Activated T-cell treated with anti-CD3 and anti-CD28 coated beads, Interleukin-2, amount 50 U/mL, for 1 hour (primary cell): ENCODE data around the gene SP8.
"Not testable (repeated sequence)": the region's sequence is repeated elsewhere in the genome, so short reads cannot be mapped to it uniquely, and the experiment has no call there.

Experiments
- DNase-seq: peaks from one replicate; pipeline ENCODE4 v3.0.0-alpha.2; 2020

SP8 gene

GRCh38 chr7:20786779-20787659 lies at the start of gene SP8:
Gene SP8, minus strand, starts transcription at chr7:20786886. Its CDS starts 88 bp downstream, at chr7:20786798.
- peak; percentile 26 for DNase-seq

DNA sequence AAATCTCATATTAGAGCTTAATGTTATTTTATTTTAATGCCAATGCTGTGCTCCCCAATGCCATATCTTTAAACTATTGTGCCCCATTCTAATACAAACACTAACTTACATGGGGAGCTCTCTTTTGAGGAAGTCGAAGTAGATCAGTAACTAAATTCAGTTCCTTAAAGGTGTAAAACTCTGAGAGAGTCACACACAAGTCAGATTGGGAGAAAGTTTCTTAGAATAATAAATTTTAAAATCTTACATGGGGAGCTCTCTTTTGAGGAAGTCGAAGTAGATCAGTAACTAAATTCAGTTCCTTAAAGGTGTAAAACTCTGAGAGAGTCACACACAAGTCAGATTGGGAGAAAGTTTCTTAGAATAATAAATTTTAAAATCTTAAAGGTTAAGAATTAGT lies 49.7 kb upstream of the SP8 start:
- not testable (repeated sequence) for DNase-seq

- DNase-seq: no peak
These were observed 48.5 kb upstream of the SP8 start for GRCh38 chr7:20835111-20835750.

GRCh38 chr7:20834656-20835055 lies 48.0 kb upstream of the SP8 start:
- DNase-seq: no peak

GRCh38 chr7:20831956-20832355 lies 45.3 kb upstream of the SP8 start:
- no peak for DNase-seq

DNA sequence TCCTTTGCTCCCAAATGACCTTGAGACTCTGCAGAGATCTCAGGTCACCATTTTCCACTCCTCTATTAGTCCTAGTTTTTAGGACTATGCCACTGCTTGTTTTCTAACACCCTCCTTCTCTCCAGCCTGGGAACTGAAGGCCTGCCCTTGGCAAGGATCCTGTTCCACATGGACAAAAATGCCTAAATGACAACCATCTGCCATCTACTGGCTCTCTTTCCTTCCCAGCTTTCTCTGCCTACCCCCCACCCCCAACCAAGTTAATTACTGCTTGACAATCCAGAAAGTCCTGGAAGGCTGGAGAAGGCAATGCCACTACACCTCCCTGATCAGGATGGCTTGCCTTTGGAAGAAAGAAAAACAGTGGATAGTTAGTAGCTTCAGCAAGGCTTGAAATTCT lies 44.8 kb upstream of the SP8 start:
- DNase-seq: no peak

GRCh38 chr7:20828947-20829346 lies 42.3 kb upstream of the SP8 start:
- DNase-seq: no peak

- DNase-seq: no peak
These were observed 40.5 kb upstream of the SP8 start for GRCh38 chr7:20827172-20827571.

GRCh38 chr7:20826243-20826642 lies 39.6 kb upstream of the SP8 start:
- no peak for DNase-seq

DNA sequence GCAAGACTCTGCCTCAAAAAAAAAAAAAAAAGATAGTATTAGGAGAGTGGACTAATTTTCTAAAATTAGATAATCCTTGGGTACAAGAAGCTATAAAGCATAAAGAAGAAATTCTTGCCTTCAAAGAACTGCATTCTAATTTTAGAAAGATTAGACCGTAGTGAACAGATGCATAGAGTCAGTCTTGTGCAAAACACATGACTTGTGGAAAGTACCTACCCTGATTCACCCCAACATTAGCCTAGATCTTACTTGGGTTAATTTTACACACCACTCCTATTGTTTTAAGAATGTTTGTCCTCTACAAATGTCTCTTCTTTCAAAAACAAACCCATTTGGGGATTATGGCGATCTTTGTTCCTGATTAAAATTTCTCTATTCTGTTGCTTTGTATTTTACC lies 38.9 kb upstream of the SP8 start:
- no peak for DNase-seq

DNA sequence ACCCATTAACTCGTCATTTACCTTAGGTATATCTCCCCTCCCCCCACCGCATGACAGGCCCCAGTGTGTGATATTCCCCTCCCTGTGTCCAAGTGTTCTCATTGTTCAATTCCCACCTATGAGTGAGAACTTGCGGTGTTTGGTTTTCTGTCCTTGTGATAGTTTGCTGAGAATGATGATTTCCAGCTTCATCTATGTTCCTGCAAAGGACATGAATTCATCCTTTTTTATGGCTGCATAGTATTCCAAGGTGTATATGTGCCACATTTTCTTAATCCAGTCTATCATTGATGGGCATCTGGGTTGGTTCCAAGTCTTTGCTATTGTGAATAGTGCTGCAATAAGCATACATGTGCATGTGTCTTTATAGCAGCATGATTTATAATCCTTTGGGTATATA lies 34.7 kb upstream of the SP8 start:
- DNase-seq: not testable (repeated sequence)

DNA sequence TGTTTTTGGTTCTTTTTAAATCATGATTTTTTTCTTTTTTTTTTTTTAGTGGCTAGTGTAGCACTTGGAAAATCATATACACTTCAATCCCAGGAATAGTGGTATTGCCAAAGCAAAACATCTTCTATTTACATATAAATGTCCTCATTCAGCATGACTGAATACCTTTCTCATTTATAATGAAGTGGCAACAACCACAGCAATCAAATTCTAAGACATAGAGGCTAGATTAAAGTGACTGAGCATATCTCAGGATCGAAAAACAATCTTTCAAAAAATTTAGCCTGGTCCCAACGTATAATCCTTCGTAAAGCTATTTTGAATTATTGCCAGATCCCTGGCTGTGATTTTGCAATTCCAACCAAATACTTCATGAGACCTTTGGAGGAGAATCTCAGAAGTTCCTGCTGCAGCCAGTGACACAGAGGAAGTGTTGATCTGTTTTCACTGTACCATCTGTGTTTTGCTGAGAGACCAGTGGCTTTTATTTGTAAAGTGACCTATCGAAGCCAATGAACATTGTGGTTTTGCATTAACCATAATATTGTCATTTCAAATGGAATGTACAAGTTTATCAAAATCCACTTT lies 29.8 kb upstream of the SP8 start:
- no peak for DNase-seq

DNA sequence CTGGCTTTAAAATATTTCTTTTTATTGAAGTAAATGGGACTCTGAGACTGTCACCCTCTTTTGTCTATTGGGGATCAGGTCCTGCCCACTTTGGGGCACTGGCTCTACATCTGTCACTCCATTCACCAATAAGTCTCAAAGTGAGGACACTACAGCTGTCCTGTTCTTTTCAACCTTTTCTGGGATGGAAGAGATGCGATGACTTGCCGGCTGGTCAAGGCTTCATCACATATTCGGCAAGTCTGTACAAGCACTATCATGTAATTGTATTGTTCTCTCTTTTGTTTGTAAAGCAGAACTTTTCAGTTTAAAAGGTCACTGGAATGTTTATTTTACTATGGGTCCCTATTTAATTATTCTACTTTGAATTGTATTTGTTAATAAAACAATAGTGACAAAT lies 17.7 kb upstream of the SP8 start:
- DNase-seq: no peak

DNA sequence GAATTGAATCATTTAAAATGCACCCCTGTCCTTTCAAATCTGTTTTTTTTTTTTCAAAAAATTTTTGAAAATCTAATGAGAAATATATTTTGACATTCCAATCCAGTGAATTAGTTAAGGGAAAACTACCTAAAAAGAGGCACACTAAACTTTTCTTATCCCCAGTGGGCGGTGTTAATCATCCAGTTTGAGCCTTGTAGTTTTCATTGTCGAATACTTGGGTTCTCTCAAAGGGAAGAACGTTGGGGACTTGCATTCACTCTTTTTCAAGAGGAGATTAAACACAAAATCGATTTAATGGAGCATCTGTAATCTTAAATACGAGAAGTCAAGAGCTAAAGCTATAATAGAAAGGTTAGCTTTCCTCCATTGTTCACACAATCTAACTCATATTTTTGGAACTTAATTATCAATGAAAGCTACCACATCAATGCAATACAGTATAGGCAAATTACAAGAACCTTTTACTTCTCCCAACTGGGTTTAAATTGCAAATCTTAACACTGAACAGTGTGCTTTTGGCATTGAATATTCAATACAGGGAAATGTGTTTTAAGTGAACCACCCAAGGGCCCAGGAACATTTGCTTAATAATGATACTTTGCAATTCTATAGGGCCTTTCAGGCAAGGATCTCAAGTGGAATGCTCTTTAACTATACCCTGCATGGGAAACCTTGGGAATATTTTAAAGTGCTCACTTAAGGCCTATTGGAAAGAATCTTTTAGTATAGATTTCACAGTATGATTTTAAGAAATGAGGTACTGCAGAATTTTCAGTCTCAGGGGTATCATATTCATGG lies 13.1 kb upstream of the SP8 start:
- no peak for DNase-seq

DNA sequence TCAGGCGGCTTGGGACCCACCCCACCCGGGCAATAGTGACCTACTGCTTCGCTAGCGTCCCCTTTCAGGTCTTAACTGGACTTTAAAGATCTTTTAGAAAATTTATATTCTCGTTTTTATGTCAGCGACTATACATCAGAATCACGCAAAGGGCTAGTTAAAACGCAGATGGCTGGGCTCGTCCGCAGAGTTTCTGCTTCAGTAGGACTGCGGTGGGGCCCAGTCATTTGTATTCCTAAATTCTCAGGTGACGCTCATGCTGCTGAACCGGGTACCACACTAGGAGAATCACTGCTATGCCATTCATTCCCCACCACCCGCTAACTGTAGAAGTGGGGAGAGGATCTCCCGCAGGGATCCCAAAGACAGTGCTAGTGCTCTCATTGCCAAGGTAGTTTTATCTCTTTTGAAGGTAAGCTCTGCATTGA lies 12.0 kb upstream of the SP8 start:
- no peak for DNase-seq

GRCh38 chr7:20798081-20798693 lies 11.5 kb upstream of the SP8 start:
- DNase-seq: peak; percentile 29

GRCh38 chr7:20797462-20798080 lies 10.9 kb upstream of the SP8 start:
- peak; percentile 25 for DNase-seq

DNA sequence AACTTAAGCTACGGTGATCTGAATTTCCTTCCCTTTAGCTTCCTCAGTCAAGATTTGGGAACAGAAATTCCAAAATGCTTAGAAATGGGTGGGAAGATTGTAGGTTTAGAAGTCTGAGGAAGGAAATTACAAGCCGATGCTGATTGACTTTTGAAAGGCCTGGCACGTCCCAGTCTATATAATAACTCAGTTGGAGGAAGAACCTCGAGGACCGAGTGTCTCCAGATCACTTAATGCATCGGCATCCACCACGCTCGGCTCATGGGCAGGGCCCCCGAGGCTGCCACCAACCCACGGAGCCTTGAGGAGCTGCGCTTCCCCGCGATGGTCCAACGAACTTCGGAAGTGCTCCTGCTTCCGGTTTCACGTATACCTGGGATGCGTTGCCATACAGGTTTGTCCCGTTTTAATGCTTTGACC lies 10.4 kb upstream of the SP8 start:
- DNase-seq: no peak

GRCh38 chr7:20796500-20796899 lies 9.8 kb upstream of the SP8 start:
- DNase-seq: no peak

DNA sequence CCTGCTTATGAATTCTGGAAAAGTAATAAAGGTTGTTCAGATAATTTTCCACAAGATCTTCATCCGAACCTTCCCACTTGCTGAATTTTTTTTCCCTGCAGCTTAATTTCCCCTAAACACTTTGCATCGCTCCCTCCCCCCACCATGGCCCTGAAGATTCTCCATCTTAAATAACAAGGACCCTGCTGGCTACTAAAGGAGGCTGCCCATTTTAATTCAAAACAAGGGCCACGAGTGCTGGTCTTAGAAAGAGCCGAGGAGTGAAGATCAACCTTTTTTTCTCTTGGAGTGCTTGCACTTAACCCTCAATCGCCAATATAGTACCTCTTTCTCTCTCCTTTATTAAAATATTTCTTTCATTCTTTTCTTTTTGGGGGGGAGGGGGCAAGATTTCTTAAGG lies 9.2 kb upstream of the SP8 start:
- DNase-seq: no peak

GRCh38 chr7:20795361-20795760 lies 8.7 kb upstream of the SP8 start:
- DNase-seq: no peak

GRCh38 chr7:20794676-20795075 lies 8.0 kb upstream of the SP8 start:
- no peak for DNase-seq
